NCI-H748 (cell line): ENCODE data around the gene TIGAR.
A peak's percentile ranks its signal among the peaks of the same experiment; 100 is the strongest.

ENCODE experiments used
- DNase-seq: peaks from one replicate; lab custom pipeline; 2025; ENCODE audit not compliant: unreplicated experiment; lab: John Stamatoyannopoulos, UW

TIGAR gene

DNA sequence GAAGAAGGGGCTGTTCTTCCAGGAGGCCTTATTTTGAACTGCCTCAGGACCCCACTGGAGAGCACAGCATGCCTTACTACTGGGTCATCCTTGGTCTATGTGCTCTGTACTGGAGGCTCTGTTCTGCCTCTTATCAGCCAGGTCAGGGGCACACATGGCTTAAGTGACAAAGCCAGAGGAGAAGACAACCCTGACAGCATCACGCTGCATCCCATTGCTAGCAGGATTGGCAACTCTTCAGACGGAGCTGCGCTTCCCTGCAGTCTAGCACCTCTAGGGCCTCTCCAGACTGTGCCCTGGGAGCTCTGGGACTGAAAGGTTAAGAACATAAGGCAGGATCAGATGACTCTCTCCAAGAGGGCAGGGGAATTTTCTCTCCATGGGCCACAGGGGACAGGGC is 17.3 kb upstream of the TIGAR start:
- no peak for DNase-seq

DNA sequence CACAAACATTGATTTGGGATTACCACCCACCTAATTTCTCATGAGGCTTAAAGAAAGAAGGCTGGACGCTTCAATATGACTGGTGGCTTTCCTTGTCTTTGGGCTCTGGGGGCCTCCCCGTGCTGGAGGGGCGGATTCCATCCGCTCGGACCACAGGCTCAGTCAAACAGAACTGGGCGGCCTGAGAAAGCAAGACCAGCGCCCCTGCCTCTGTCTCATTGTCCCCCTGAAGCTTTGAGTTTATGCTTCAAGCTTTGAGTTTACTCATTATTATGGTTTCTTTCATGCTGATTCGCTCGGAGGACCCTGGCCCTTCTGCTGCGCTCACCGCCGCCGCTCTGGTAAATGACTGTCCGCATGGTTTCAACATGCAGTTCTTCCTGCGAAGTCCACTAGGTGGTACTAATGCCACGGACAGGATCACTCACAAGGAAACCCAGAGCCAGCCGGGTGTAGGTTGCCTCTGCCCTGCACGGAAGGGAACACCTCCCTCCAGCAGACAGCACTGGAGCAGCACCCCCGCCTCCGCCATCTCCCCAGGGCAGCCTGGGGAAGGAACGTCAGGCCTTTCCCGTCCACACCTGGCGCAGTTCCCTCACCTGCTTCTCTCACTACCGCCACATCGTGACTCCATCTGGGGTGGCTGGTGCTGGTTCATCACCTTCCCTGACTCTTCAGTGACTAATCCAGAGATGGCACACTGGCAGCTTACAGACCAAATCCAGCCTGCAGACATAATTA is 13.2 kb upstream of the TIGAR start:
- DNase-seq, result peak; percentile 81

DNA sequence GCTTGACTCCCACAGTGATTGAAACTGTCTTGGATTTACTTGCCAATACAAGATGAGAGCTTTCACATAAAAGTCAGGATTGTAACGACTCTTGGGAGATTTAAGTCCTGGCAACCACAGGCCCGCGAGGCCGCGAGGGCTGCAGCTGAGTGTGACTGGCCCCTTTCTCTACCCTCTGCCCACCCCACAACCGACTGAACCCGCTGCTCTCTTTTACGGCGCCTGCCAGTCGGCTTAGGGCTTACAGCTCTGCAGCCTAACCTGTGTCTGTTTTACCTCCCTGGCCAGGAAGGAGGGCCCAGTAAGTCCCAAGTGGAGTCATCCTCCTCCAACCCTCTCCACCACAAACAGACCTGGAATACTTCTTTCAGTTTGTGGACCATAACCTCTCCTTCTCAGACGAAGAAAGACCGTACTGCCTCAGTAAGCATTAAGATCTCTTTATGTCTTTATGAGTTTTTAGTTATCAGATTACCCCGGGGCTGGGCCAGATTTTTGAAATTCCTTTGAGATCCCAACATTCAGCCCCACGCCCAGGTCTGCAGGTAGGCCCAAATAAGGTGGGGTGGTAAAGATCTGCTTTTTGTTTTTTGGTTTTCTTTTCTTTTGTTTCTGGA is 12.6 kb upstream of the TIGAR start:
- DNase-seq, result no peak

DNA sequence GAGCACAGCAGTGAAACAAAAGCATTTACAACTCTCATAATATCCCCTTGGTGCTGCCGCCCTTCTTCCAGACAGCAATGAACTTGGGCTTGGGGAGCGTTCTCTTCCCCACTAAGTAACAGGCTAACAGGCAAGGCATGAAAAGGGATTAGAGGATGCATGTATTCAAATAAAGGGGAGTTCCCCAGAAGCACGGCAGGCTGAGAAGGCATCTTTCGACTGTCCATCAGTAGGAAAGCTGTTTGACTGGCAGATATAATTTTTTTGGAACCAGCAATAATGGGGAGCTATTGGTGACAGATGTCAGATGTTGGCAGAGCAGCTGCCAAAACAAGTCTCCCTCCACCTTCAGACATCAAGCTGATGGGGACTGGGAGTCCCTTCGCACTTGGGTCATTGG is 9.2 kb upstream of the TIGAR start:
- no peak for DNase-seq

DNA sequence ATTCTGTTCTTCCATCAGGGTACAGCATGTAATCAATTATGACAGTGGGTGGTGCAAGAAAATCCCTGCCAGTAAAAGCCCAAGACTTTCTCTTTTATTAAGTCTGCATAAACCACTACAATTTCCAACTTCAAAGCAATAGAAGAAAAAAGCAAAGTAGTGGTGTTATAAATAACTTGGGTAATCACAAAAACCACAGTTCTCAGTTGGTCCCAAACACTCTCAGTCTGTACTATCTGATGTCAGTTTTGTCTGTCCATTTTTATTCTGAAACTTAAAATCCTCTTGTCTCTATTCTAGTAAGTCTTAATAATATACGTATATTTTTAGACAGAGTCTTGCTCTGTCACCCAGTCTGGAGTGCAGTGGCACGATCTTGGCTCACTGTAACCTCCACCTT is 8.8 kb upstream of the TIGAR start:
- DNase-seq, result no peak

DNA sequence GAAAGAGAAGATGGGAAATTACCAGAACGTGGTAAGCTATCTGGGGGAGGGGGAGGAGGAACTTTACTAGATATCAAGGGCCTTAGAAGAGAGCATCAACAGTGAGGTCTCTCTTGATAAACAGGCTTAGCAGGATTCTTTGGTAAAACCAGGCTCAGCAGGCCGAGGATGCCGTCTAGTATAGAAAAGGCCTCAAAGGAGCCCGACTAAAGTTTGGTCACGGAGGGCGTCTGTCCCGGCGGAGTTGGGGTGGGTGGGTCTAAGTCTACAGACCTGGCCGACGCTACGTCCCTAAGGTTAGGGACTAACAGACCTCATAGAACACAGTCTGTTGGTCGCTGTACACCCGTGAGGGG is 538 bp upstream of the TIGAR start:
- no peak for DNase-seq

DNA sequence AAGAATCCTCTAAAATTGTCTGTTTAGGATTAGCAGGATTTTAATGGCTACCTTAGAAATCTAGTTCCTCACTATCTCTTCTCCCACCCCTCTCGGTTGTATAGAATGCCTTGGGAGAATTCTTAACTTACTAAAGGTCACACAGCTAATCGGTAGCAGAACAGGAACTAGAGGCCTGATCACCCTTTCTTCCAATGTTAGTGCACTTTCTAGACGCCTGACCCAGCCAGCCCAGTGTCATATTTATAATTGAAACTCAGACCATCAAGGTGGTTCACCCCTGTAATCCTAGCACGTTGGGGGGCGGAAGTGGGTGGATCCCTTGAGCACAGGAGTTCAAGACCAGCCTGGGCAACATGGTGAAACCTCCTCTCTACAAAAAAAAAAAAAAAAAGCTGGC is 1.7 kb downstream of the TIGAR start:
- no peak for DNase-seq

DNA sequence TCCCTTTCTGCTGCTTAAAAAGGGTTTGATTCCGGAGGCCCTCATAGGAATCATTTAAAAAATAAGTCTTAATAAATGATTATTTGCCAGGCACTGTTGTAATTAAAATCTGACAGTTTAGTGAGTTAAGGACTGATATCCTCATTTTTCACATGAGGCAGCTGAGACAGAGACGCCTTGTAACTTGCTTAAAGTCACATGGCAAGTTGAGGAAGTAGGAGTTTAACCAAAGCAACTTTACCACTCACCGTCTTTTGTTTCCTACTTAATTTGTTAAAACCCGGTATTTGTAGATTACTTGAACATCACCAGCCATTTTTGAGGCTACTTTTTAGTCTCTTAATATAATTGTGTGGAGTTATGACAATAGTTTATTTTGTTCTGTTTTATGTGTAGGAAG is 2.4 kb downstream of the TIGAR start:
- no peak for DNase-seq

DNA sequence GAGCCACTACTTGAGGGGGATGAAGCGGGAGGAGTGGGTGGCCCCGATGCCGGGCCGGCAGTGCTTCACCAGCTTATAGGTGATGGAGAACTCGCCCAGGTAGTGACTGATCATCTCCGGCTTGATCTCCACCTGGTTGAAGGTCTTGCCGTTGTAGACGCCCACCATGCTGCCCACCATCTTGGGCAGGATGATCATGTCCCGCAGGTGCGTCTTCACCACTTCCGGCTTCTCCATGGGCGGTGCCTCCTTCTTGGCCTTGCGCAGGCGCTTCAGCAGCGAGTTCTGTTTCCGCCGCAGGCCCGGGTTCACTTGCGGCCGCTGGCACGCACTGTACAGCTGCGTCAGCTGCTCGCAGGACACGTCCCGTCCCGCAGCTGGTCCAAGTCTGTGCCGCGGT is 3.4 kb downstream of the TIGAR start:
- no peak for DNase-seq

DNA sequence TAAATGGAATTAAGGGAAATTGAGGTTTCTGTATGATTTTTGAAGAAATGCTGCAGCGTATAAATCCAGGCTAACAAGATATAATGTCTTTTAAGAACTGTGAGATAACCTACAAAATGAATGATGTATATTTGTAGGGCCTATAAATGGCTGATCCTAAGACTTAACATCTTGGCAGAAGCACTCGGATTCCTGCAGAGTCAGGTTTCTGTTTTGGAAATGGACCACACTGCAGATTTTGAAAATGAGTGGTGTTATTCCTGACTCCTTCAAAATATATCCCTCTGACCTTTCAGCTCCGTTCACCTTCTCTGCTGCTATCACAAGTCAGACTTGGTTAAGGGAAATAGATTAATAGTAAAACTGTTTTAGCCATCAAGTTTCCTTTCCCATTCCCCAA is 5.0 kb downstream of the TIGAR start:
- DNase-seq, result no peak

DNA sequence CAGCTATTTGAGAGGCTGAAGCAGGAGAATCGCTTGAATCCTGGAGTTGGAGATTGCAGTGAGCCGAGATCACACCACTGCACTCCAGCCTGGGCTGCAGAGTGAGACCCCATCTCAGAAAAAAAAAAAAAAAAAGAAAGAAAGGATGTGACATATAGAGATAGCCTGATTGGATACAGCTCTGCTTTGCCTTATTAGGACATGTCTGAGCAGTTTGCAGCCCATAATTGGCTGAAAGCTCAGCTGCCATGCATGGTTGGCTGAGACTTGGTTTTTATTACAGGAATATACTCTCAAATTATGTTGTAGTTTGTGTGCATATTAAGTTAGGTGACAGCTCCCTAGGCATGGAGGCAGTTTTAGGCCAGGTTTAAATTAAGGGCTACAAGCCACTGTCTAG is 6.3 kb downstream of the TIGAR start:
- no peak for DNase-seq

DNA sequence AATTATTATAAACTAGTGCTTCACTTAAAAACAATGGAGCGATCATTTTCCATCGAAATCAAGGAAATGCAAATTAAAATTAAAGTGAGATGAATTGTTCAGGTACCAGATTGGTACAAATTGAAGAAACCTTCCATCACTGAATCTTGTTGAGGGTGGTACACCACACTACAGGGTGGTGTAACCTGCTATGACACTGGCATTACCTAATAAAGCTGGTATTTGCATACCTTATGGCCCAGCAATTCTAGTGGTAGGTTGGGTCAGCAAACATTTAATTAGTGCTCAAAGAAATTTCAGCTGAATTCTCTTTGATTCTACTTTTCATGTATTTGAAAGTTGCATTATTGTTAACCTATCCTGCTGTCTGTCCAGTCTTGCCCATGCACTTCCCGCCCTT is 9.2 kb downstream of the TIGAR start:
- no peak for DNase-seq

DNA sequence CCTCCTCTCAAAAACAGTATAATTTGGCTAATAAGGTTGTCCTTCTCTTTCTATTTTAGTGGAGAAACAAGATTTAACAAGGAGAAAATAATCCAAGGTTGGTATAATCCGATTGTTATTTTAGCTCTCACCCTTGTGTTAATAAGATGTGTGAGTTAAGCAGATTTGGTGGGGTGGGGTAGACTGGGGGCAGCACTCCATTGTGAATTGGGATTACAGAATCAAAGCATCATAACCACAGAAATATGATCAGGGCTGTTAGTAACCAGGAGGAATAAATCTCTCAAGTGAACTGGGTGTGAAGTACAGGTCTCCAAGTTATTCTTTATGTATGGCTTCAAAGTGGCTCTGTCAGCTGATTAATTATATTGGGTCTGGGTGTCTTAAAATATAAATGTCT is 10.2 kb downstream of the TIGAR start:
- DNase-seq, result no peak

DNA sequence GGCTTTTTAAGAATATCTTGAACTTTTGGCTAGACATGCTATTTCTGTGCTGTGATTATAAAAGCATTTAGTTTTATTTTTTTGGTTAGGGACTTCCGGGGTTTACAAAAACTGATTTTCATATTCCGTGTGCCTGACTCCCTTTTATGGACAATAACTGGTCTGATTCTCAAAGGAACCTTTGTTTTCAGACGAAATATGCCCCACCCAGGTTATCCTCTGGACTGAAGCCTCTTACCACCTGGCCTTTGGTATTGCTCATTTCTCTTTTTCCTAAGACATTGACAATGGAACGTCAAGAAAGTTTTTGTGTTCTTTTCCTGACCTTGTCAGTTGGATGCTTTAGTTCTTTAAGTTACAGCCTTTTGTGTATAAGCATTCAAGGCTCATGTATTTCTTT is 10.8 kb downstream of the TIGAR start:
- no peak for DNase-seq

DNA sequence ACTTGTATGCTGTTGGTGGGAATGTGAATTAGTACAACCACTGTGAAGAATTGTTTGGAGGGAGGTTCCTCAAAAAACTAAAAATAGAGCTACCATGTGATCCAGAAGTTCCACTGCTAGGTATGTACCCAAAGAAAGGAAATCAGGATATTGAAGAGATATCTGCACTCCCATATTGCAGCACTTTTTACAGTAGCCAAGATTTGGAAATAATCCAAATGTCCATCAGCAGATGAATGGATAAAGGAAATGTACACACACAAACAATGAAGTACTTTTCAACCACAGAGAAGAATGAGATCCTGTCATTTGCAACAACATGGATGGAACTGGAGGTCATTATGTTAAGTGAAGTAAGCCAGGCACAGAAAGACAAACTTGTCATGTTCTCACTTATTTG is 25.9 kb downstream of the TIGAR start:
- peak; percentile 67 for DNase-seq

DNA sequence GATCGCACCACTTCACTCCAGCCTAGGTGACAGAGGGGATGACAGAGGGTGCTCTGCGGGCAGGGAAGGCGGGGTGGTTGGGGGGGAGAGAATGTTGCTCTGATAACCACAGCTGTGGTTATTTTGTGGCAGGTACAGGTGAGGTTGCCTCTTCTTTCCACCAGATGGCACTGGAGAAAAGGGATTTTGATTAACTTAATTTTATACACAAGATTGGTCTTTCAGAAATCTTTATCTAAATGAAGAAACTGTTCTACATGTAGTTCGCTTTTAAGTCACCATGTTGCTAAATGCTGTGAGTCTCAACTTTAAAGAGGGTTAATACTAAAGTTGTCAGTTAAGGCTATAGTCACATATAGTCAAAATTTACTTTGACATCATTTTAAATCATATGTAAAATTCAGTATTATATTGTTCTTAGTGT is 32.8 kb downstream of the TIGAR start:
- DNase-seq, result peak; percentile 2

DNA sequence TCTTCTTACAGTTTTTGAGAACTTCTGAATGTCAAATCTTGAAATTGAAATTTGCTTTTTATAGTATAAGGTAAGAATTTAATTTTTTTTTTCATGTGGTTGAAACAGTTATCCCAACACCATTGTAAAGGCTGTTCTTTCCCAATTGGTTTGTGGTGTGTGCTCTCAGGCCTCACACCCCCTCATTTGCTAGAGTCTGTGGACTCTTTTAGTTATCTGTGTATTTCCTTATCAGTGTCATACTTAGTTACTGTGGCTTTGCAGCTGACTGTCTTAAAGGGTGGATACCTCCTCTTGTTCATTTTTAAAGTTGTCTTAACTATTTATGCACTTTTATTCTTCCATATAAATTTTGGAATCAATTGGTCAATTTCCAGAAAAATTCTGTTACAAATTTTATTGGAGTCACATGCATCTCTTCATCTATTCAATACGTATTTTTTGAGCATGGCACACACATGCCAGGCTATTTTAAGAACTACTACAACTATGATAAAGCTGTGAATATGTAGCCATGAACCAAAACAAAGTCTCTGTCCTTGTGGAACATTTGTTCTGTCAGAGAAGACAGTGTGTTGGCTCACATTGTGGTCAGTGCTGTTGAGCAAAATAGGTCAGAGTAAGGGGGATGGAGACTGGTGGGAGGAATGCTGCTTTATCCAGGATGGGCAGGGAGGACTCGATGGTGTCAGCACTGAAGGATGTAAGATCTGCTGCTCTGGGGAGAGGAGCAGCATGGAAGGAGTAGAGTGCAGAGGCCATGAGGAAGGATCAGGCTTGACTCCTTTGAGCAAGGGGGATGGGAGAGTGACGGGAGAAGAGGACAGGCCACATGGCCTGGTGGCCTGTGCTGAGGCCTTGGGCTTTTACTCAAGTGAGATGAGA is 34.4 kb downstream of the TIGAR start:
- no peak for DNase-seq

DNA sequence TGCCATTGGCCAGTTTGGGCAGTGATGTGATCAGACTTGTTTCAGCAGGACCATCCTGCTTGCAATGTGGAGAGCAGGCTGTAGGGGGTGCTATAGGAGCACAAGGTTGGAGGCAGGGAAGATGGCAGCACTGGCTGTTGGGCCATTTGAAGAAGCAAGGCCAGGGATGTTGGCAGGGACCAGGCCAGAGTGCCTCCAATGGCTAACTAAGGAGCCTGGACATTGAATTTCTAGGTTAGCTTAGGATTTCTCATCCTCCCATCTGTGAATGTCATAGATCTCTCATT is 35.0 kb downstream of the TIGAR start:
- DNase-seq, result peak; percentile 36

DNA sequence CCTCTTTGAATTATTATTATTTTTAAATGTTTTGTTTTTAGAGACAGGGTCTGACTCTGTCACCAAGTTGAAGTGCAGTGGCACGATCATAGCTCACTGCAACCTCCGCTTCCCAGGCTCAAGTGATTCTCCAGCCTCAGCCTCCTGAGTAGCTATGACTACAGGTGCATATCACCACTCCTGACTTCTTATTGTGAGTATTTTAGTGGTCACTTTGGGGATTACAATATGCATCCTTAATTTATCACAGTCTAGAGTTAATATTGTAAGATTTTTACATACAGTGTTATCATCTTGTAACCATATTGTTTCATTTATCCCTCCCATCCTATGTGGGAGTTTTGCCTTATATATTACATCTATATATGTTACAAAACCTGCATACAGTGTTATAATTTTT is 45.1 kb downstream of the TIGAR start:
- DNase-seq, result no peak

DNA sequence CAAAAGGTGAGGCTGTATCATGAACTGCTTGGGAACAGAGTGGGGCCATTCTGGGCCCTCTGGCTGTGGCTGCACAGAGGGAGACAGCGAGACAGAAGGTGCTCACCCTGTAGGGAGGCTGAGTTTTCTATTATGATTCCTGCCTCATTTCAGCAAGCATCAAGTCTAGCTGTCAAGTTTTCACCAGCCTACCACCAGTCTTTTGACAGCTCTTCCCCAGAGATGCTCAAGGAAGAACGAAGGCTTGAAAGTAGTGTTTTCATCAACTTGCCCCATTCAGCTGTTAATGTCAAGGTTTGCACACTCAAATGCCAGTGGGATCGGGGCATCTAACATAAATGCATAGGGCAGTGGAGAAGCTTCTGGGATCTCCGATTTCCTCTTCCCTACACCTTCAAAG is 48.5 kb downstream of the TIGAR start:
- no peak for DNase-seq

DNA sequence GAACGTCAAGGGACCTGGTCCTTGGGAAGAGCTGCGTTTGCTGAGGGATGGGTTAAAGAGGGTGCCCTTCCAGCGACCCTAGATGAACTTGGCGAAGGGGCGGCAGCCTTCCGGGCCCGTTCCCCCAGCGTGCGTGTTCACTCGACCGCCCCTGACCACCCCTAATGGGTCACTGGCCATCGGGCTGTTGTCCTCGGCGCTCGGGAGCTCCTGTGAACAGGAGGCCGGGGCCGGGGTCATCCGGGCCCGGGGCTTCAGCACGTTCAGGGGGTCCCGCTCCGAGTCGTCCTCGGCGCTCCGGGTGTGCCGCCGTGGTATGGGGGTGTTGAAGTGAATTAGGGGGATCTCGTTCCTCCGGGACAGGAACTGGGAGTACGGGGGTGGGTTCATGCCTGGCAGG is 49.3 kb downstream of the TIGAR start:
- no peak for DNase-seq

DNA sequence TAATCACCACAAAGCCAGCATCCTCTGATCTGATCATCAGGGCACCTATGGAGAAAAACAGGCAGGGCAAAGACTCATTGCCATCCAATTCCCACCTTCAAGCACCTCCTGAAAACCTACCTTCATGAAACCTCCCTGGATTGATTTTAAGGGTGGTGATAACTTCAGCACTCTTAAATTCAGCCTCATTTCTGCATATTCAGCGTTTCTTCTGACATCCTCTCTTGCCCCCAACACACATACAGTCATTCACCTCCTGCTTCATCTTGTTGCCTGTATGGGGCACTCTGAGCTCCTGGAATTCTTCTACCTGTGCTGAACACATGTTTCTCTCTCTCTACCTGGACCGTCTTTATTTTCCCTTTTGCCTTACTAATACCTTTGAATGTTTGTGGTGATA is 51.6 kb downstream of the TIGAR start:
- DNase-seq, result no peak
